GM19239 (cell line): Measurements from ENCODE around the gene TMEM39A.

Experiments
- DNase-seq: peaks from one replicate; pipeline ENCODE4 v3.0.0; 2011; ENCODE audit warnings: low spot score; ENCODE audit not compliant: insufficient read length
- FAIRE-seq: peaks from 2 replicates; lab custom pipeline; 2011; peaks lifted over from hg19 to GRCh38; lab: Jason Lieb, UNC

Gene TMEM39A

DNA sequence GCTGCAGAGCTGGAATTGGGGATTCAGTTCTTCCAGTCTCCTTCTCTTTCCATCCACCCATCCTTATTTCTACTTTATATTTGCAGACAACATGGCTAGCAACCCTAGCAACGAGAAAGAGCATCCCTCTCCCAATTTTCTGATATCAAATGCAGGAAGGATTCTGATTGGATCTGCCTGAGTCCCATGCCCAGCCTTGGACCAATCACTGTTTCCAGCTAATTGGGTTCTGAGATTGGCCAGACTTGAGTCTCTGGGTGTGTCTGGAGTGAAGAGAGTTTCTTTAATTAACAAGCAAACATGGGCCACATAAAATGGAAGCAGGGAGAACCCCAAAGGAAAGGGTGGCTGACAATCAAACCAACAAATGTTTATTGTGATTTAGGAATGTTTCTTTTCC, 60.6 kb downstream of the TMEM39A start:
- no peak for DNase-seq
- no peak for FAIRE-seq

DNA sequence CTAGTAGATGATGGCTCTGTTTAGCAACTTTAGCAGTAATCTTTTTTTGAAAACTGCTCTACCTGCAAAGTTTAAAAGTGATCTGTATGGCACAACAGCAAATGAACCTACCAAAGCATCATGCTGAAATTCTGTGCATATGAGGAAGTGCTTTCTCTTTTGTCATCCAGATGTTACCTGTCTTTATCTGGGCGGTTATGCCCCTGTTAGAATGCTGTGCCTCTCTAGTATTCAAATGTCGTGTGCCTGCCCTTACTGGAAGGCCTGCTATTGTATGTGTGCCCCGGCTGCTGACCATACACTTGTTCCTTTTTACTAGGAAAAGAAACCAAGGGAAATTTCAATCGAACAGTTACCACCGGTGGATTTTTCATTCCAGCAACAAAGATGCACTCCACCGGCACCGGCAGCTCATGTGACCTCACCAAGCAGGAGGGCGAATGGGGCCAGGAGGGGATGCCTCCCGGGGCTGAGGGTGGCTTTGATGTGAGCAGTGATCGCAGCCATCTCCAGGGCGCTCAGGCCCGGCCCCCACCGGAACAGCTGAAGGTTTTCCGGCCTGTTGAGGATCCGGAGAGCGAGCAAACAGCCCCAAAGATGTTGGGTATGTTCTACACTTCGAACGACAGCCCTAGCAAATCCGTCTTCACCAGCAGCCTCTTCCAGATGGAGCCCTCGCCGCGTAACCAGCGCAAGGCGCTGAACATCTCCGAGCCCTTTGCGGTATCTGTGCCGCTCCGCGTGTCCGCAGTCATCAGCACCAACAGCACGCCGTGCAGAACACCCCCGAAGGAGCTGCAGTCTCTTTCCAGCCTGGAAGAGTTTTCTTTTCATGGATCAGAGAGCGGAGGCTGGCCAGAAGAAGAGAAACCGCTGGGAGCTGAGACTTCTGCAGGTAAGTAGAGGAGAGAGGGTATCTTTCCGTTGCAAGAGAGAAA, 61.6 kb downstream of the TMEM39A start:
- FAIRE-seq (peak; percentile 83), DNase-seq (no peak)

DNA sequence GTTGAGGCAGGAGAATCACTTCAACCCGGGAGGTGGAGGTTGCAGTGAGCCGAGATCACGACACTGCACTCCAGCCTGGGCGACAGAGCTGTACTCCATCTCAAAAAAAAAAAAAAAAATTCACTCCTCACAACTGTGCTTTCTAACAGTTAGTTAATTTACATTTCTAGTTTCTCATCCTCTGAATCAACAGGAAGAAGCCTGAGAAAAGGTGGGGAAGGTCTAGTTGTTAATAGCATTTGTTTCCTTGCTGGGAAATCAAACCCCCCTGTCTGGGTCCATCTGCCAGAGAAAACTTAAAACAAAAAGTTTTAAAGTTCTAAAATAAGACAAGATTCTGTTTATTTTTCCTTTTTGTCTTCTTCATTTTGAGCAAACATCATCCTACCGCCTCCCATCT, 62.3 kb downstream of the TMEM39A start:
- DNase-seq (no peak), FAIRE-seq (no peak)

DNA sequence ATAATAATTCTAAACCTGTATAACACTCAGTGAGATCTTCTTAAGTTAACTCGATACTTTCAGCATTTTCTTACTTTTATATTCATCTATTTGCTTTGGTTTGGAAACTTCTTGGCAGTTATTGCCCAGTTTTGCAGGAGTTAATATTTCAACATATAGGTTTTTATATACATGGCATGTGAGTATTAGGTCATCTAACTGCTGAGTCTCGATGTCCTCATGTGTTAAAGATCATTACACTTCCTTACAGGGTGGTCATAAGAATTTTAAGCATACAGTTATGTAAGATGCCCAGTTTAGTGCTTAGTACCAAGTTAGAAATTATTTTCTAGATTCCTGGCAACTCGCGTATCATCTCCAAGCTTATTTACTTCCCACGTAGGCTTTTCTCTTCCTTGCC, 62.9 kb downstream of the TMEM39A start:
- no peak for FAIRE-seq
- DNase-seq, result no peak

DNA sequence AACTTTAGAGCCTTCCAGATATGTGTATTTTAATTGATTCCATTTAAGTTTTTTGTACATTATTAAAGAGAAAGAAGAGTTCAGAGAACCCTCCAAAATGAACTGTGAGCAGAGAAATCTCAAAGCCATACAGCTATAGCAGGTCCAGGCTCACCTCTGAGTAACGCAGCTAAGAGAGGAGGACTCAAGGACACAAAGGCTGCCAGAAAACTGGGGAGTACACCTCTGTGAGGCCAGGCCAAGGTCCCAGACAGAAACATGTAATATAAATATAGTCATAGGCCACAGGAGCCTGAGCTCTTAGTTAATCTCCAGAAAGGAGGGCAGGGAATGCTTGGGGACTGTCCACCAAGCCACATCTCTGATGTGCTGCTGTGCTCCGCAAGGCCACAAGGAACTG, 66.5 kb downstream of the TMEM39A start:
- no peak for DNase-seq
- no peak for FAIRE-seq

DNA sequence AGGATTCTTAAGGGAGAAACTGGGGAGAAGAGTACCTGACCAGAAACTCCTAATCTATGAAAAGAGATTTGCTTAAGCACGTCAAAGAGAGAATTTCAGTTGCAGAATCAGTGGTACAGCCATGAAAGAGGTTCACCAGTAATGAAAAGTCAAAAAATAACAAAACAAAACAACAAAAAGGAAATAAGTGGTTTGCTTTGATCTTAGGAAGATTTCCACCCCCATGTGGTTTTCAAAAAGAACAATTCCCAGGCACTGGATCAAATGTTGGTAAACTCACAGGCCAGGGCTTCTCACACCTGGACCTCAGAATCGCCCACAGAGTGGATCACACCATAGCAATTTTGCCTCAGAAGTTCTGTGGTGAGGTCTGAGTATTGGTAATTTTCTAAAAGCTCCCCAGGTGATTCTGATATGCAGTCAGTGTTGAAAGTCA, 67.5 kb downstream of the TMEM39A start:
- DNase-seq (no peak), FAIRE-seq (peak; percentile 91)

DNA sequence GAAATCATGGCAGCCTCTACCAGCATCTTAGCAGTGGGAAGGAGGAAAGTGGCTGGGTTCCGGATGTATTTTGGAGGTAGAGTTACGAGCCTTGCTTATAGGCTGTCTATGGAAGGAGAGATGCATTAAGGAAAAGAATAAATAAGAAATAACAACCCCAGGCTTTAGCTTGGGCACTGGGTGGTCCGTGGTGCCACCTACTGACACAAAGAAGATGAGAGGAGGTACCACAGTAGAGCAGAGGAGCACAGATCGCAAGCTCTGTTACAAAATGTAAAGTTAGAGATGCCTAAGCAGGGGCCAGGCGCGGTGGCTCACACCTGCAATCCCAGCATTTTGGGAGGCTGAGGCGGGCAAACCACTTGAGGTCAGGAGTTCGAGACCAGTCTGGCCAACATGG, 74.8 kb downstream of the TMEM39A start:
- FAIRE-seq (no peak), DNase-seq (no peak)

DNA sequence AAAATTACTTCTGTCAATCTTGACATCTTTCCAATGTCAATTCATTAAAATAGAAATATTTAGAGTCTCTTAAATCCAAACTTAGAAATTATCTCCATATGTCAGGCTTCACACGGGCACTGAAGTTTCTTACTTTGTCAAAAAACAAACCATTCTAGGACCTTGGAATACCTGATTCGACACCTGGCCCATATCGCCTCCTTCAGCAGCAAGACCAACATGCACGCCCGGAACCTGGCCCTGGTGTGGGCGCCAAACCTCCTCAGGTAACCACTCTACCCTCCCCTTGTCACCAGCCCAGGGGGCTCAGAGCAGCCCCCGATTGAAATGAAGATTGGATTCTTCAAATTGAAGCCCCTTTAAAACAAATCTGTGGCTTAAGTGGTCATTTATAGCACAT, 81.3 kb downstream of the TMEM39A start:
- FAIRE-seq, result no peak
- DNase-seq, result no peak

DNA sequence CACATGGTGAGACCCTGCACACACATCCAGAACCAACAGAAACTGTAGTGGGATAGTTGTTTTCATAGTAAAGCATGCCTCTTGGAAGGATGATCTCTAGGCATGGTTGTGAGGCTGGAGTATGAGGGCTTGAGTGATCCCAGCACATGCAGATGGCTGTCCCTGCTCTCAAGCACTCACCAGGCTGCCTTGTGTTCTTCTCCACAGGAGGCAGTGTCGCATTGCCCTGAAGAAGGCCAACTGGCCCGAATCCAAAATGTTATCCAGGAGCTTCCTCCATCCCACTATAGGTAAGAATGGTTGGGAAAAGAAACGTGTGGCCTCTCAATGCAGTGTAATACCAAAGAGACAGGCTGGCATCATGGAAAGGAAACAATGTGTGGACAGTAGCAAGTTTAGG, 82.7 kb downstream of the TMEM39A start:
- DNase-seq (no peak), FAIRE-seq (no peak)
